ENCODE data around the gene ITGBL1.

The ITGBL1 gene

GRCh38 chr13:101755228-101755887, 302.9 kb downstream of the ITGBL1 start:
- no peak for DNase-seq (ENCODE audit: low spot score)

- DNase-seq (ENCODE audit: low spot score), result no peak
Measured at GRCh38 chr13:101757446-101758039, 305.1 kb downstream of the ITGBL1 start.

GRCh38 chr13:101763191-101763590, 310.7 kb downstream of the ITGBL1 start:
- DNase-seq (ENCODE audit: low spot score), result no peak

Data from CD4-positive, alpha-beta T cell treated with Interleukin-6 at 100 ng/mL for 8 hours (primary cell).